HG02970 (cell line): Measurements from ENCODE around the gene MS4A6A.
A peak's percentile ranks its signal among the peaks of the same experiment; 100 is the strongest.
"Not testable (repeated sequence)": the region's sequence is repeated elsewhere in the genome, so short reads cannot be mapped to it uniquely, and the experiment has no call there.

Experiments
- ATAC-seq: cut with Tn5 transposase; IDR thresholded peaks from one replicate; pipeline ENCODE4 v1.9.1; 2021; ENCODE audit warnings: mild to moderate bottlenecking, moderate library complexity, moderate number of reproducible peaks; ENCODE audit not compliant: unreplicated experiment, low FRiP score

MS4A6A gene, protein sequence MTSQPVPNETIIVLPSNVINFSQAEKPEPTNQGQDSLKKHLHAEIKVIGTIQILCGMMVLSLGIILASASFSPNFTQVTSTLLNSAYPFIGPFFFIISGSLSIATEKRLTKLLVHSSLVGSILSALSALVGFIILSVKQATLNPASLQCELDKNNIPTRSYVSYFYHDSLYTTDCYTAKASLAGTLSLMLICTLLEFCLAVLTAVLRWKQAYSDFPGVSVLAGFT

DNA sequence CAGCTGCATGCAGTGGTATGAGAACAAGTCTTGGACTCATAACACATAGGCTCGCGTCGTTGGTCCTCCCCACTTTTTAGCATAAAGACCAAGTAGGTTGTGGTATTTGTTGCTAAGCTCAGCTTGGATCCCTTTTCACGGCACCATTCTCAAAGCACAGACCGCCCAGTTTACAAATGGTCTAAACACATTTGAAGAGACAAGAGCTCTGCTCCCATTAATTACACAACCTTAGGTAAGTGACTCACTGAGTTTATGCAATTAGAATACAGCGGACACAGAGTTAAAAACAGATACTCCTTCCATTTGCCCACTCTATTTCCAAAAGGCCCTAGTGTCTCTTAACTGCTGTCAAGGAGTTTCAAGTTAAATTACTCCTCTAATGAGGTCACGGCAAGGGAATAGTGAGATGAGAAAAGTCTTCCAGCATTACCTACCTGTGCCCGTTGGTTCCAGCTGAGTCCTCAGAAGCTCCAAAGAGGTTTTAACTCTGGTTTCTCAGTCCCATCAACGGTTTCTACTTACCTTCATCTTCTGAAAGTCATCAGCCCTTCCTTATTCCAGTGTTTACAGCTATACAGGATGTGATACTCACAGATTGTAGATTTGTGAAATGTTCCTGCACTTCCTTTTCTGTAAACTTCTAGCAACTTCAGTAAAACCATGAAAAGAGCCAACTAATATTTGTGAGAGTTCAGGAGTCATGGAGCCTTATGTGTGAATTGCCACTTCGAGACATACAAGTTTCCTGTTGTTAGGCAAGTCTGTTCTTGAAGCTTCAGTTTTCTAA lies at the start of gene MS4A6A:
Gene MS4A6A, minus strand, starts transcription at position 543 of the 790 bp plus-strand sequence. CDS start 1,356 bp downstream, outside the sequence.
- no peak for ATAC-seq

DNA sequence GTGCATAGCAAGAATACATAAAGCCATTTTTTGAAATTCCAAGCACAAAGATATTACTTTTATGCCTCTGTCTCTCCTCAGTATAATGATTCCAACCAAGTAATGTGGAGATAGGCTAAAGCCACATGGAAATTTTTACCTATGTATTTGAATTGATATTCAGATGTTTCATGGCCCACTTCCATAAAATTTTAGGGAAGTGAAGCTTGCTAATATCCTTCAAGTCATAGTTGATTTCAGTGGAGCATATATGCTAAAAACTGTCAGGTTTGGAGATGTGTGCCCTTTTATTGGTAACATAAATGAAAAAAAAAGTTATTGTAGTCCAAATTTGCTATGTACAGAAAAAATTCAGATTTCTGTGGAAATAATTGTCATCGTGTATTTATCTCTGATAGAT lies 47.8 kb upstream of the MS4A6A start:
- no peak for ATAC-seq

- ATAC-seq: no peak
Measured at GRCh38 chr11:60222141-60222540, 39.3 kb upstream of the MS4A6A start.

DNA sequence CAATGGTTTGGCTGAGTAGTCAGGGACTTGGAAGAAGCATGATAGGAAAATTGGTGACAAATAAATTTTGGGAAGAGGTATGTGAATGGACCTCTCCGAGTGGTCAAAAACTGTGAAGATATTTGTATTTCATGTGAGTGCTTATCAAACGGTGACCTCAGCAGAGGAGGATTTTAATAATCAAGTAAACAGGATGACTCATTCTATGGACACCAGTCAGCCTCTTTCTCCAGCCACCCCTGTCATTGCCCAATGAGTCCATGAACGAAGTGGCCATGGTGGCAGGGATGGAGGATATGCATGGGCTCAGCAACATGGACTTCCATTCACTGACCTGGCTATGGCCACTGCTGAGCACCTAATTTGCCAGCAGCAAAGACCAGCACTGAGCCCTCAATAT lies 38.8 kb upstream of the MS4A6A start:
- no peak for ATAC-seq

DNA sequence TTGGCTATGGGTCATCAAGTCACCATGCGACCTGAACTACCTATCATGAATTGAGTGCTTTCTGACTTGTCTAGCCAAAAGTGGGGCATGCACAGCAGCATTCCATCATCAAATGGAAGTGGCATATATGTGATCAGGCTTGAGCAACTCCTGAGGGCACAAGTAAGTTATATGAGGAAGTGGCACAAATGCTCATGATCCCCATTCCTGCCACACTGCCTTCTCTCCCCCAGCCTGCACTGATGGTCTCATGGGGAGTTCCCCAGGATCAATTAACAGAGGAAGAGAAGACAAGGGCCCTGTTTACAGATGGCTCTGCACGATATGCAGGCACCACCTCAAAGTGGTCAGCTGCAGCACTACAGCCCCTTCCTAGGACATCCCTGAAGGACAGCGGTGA lies 38.3 kb upstream of the MS4A6A start:
- ATAC-seq: no peak

DNA sequence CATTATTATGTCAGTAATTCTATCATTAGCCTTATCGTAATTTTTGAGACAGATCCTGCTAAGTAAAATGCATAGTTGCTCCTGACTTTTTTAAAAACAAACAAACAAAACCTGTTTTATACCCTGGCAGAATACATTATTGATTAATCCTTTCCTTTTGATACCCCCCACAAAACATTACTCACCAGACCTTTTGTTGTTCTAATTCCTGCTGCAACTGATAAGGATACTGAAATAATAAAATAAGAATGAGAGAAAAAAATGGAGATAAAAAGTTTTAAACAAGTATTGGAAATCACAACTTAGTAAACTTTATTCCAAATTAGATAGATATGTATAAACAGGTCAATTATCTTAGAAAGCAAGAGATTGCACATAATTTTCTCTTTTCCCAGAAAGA lies 31.5 kb upstream of the MS4A6A start:
- ATAC-seq: no peak

DNA sequence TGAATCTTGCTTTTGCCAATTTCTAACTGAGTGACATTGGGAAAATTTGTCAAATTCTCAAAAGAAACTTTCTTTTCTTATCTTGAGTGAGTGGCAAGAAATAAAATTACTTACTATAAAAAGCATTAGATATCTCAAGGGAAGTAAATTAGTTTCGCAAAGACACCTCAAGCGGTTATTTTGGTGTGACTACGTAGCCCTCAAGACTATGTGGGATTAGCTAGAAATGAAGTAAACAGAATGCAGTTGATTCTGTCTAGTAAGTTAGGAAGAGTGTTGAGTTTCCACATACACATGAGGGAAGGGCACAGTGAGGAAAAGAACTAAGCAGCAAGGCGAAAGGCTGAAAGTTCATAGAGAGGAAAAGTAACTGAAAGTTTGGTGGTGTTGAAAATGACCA lies 28.3 kb upstream of the MS4A6A start:
- ATAC-seq: no peak

DNA sequence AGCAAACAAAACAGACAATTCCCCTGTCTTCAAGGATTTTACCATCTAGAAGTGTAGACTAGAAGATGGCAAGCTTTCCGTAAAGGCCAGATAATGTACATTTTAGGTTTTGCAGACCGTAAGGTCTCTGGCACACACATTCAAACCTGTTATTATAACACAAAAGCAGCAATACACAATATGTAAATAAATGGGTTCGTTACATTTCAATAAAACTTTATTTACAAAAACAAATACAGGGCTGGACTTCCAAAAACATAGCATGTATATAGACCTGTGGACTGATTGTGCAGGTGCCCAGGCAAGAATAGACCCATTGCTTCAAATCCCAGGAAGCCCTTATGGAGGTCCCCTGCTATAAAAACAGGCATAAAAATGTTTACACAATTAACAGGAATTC lies 27.1 kb upstream of the MS4A6A start:
- no peak for ATAC-seq

DNA sequence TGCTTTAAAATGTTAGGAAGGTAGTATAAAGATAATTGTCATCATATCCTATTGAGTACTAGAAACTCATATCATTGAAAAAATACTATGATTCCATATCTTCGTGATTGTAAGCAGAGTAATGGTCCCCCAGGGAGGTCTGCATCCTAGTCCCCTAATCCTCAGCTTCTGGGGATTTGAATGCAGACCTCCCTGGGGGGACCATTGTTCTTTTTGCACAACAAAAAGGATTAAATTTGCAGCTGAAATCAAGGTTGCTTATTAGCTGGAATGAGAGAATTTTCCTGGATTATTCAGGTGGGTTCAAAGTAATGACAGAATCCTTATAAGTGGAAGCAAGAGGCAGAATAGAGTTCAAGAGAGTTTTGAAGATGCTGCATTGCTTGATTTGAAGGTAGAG lies 26.1 kb upstream of the MS4A6A start:
- ATAC-seq: no peak

- ATAC-seq: no peak
Measured at GRCh38 chr11:60208146-60208895, 25.4 kb upstream of the MS4A6A start.

GRCh38 chr11:60206616-60207015 lies 23.7 kb upstream of the MS4A6A start:
- no peak for ATAC-seq

- no peak for ATAC-seq
Measured at GRCh38 chr11:60204922-60205321, 22.0 kb upstream of the MS4A6A start.

DNA sequence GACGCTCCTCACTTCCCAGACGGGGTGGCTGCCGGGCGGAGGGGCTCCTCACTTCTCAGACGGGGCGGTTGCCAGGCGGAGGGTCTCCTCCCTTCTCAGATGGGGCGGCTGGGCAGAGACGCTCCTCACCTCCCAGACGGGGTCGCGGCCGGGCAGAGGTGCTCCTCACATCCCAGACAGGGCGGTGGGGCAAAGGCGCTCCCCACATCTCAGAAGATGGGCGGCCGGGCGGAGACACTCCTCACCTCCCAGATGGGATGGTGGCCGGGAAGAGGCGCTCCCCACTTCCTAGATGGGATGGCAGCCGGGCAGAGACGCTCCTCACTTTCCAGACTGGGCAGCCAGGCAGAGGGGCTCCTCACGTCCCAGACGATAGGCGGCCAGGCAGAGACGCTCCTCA lies 18.5 kb upstream of the MS4A6A start:
- ATAC-seq: not testable (repeated sequence)

- ATAC-seq: no peak
Measured at GRCh38 chr11:60197442-60197841, 14.6 kb upstream of the MS4A6A start.

- no peak for ATAC-seq
Measured at GRCh38 chr11:60195923-60196368, 13.1 kb upstream of the MS4A6A start.

GRCh38 chr11:60194511-60194910 lies 11.6 kb upstream of the MS4A6A start:
- ATAC-seq: no peak

GRCh38 chr11:60193687-60194433 lies 11.0 kb upstream of the MS4A6A start:
- peak; percentile 75 for ATAC-seq

DNA sequence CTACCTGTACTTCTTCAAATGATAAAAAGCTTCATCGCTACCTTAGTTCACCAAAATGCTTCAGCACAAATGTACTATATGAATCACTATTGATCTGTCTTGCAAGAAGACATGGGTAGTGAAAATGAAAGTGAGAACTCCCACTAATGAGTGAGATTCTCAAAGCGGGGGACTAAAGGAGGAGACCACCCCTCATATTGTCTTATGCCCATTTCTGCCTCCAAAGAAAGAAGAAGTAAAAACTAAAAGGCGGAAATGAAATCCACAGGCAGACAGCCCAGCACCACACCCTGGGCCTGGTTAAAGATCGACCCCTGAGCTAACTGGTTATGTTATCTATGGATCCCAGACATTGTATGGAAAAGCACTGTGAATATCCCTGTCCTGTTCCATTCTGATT lies 9.7 kb upstream of the MS4A6A start:
- ATAC-seq: not testable (repeated sequence)

GRCh38 chr11:60188481-60188880 lies 5.6 kb upstream of the MS4A6A start:
- not testable (repeated sequence) for ATAC-seq

DNA sequence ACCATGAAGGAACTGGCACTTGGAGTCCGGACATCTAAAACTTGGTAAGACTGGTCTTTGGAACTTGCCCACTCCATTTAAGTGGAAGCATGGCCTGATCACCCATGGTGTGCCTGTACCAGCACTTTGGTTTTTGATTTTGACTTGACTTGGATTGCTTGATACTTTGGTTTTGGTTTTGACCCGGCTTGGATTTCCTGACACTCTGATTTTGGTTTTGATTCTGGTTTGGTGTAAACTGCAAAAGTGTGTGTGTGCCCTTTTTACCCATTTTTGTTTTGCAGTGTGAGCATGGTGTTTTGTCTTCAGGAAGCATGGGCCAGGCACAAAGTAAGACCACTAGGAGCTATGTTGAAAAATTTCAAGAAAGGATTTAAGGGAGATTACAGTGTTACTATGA lies 3.2 kb upstream of the MS4A6A start:
- not testable (repeated sequence) for ATAC-seq

DNA sequence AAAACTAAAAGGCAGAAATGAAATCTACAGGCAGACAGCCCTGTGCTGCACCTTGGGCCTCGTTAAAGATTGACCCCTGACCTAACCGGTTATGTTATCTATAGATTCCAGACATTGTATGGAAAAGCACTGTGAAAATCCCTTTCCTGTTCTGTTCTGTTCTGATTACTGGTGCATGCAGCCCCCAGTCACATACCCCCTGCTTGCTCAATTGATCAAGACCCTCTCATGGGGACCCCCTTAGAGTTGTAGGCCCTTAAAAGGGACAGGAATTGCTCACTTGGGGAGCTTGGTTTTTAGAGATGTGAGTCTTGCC lies 2.6 kb upstream of the MS4A6A start:
- not testable (repeated sequence) for ATAC-seq
